Stimulated activated CD4-positive, alpha-beta T cell treated with anti-CD3 and anti-CD28 coated beads, TNF-alpha, amount 100 ng/mL, for 4 hours (primary cell): ENCODE results near the gene LIPM.
"Not testable (repeated sequence)": the region's sequence is repeated elsewhere in the genome, so short reads cannot be mapped to it uniquely, and the experiment has no call there.

Experiments used
- DNase-seq, 3 experiments: peaks; one replicate each; pipeline ENCODE4 v3.0.0-alpha.2; 2020; ENCODE audit warnings: low read depth in 3 of 3

LIPM gene

DNA sequence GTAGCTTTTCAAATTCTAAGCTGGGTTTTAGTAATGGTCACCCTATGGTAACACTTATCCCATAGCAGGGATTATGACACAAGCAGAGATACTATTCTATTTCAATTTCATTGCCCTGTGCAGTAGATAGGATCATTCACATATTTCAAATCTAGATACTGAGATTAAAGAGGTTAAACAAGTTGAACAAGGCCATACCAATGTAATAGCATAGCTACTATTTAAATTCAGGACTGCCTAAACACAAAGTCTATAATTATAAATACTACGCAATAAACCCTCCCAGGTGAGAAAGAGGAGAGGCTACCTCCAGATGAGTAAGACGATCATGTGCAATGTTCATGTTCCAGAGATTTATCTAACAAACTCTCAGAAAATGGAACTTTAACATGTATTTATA, 1.1 kb downstream of the LIPM start:
- DNase-seq = no peak

DNA sequence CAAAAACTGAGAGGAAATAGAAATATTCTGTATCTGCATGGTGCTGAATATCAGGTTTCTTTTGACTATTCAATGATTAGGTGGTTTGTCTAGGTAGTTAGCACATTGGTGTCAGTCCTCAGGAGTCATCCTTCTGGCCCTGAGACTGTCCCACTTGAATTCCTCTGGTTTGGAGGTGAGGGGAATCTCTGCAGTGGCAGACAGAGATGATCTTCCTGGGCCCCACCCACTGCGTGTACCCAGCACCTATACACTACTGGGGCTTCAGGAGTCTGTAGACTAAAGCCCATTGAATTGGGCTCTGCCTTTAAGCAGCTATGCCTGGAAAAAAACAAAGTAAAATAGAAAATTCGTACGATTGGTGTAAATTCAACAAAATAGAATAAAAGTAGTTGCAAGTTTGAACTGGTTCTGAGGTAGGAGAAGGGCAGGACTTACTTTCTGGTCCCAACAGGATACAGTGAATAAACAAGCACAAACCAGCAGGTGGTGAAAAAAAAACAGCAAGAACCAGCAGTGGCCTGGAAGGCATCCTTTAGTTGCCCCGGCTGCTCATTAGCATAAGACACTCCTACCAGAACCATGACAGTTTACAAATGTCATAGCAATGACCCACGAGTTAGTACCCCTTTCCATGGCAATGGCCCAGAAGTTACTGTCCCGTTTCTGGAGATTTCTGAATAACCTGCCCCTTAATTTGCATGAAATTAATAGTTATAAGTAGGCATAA, 1.7 kb downstream of the LIPM start:
- no peak for DNase-seq

DNA sequence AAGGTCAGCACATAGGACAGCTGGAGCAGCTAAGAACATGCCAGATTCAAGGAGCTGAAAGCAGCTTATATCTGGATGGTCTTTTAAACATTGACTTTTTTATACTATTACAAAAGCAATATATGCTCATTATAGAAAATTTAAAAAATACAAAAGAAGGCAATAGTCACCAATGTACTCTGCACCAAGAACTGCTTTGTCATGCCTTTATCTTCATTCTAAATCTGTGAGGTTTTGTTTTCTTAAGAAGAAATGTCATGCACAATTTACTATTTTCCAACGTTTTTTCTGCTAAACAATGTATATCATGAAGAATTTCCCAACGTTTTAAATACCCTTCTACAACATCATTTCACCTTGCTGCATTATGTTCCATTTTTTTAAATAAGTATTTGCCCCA, 2.8 kb downstream of the LIPM start:
- DNase-seq = no peak

DNA sequence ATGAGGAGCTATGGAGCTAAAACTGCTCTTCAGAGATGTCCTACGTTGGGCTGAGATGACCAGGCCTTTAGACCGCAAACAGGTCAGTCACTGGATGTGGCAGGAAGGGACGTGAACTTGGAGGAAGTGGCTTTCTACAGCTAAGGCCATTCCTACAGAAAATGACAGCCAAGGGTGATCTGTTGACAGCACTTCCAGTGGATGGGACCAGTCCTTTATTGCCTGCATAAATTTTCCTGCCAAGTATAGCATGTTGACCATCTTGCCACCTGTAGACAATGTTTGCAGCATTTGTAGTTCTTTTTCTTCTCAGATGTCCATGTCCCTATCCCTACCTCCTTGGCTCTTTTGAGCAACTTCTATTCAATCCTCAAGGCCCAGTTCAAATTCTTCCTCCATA, 3.4 kb downstream of the LIPM start:
- DNase-seq = no peak

DNA sequence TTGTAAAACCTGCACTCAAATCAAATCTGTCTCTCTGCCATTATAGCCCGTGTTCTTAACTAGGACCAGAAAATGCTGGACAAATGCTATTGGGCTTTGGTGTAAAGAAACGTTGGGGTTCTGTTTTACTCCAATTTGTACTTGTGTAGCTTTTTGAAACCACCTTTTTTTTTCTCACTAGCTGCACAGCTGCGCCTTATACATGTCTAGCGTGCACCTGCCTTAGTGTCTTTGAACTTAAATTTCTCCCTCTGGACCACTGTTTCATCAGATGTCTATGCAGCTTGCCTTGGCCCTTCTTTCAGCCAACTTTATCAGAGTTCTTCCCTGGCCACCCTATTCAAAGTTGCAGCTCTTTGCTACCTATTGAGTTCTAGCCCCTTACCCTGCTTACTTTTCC, 7.1 kb downstream of the LIPM start:
- no peak for DNase-seq

DNA sequence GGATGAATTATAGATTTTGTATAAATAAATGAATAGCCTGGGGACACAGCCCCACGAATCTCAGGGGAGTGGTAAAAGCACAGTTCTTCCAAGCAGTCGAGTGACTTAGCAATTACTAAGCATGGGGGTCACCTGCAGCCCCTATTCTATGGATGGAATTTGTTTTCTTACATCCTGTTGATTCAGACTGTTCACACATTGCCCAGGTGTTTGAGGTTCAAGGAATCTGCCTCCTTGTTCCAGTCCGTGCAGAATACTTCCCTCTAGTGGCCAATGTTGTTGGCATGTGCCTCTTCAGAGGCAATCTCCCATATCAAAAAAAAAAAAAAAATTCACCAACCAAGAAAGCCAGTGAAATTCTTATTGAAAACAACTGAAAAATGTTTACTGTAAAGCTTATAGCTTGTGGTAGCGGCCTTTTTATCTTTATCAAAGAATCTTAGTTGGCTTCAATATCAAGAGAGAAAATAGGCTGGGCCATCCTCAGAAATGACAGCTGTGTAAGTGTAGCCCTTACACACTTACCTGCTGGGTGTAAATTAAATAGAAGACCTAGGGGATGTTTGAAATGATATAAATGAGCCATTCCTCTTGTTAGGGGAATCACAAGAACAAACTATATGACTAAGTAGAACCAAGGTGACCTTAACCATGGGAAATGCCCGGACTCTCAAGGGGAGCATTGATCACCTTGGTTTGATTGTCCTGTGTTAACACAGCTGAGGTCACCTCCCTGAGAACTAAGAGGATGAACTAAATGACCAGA, 7.8 kb downstream of the LIPM start:
- DNase-seq = no peak

DNA sequence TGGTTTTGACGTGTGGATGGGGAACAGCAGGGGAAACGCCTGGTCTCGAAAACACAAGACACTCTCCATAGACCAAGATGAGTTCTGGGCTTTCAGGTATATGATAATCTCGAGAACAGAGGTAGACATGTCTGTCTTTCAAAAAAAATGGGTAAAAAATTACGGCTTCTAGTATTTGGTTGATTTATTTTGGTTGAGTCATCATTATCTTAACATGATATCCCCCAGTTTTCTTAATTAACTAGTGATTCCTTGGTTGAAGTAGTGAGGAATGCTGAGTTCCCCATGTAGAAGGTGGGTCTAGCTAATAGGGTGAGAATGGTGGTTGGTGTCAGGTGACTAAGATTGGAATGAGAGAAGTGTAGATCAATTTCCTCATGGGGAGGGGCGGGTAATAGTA, 10.7 kb downstream of the LIPM start:
- no peak for DNase-seq

DNA sequence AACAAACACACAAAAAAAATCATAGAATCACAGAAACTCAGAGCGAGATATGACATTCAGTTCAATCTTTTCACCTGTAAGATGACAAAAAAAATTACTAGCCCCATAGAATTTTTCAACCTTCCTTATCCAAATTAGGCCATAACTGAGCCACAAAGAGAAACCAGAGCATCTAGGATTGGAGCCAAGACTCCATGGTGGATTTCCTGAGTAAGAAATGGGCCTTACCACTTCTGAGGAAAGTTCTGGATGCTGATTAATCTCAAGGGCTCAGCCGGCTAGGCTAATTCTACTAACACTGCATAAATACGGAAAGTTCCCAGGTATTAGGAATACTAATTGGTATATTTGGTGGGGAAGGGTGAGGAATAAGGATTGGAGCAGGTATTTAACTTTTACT, 16.8 kb downstream of the LIPM start:
- no peak for DNase-seq

DNA sequence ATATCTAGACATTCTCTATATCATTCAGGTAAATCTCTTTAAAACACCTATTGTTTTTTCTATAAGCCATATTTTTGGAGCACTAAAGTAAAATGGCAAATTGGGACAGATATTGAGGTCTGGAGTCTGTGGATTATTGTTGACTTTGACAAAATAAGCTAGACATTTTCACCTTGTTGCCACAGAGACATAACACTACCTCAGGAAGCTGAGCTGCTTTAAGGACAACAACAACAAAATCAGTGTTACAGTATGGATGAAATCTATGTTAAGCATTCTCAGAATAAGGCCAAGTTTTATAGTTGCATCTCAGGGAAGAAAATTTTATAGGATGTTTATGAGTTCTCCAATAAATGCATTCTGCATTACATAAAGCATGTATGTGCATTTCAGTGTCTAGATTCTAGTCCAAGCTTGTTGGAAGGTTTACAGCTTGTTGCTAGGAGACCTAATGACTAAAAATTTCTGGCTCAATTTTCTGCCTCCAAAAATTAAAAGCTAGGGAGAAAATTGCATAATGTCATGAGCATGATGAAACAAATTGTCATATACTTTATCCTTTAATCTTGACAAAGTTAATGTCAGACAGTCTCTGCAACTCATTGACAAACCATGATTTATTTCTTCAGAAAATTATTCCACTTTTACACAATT, 18.3 kb downstream of the LIPM start:
- DNase-seq = no peak

DNA sequence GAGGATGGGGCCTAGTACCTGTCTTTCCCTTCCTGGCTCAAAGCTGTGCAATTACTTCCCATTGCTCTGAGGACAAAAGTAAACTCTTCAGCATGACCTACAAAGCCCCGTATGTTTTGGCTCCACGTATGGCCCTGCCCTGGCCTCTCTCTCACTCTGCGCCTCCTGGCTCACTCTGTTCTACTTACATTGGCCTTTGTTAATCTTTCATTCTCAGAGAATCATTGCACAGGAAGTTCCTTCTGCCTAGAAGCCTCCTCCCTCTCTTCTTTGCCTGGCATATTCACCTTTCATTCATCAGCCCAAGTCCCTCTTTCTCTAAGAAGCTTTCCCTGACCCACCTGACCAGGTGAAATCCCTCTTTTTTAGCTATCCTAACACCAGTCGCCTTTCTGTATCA, 23.9 kb downstream of the LIPM start:
- DNase-seq = no peak

DNA sequence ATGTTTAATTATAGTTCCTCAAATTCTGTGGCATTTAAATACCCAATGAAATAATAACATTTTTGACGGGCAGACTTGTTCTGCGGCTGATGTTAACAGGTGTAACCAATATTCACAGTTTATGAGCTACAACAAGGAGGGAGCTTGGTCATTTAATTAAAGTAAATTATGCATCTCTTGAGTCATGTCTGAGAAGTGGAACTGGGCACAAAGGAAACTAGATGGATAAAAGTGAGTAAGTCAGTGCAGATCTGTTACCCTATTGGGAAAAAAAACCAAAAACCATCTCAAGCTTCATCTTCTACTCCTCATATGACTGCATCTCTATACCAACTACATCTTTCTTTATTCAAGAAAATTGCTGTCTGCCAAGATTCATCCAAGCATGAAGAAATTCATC, 25.1 kb downstream of the LIPM start:
- no peak for DNase-seq

DNA sequence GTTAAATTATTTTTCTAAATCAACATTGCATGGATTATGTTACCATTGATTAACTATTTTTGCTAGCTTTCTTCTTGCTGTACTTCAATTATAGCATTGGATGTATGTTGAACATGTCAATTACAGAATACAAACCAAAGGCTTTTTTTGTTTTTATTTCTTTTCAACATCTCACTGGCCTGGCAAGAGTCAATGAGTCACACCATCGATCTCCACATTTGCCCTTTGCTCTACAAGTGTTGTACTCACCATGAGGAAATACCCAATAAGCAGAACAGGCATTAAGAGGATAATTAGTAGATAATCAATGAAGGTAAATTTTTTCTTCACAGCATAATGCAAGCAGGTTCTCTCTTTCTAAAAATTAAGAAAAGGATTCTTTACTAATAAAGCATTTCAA, 25.8 kb downstream of the LIPM start:
- DNase-seq = no peak

DNA sequence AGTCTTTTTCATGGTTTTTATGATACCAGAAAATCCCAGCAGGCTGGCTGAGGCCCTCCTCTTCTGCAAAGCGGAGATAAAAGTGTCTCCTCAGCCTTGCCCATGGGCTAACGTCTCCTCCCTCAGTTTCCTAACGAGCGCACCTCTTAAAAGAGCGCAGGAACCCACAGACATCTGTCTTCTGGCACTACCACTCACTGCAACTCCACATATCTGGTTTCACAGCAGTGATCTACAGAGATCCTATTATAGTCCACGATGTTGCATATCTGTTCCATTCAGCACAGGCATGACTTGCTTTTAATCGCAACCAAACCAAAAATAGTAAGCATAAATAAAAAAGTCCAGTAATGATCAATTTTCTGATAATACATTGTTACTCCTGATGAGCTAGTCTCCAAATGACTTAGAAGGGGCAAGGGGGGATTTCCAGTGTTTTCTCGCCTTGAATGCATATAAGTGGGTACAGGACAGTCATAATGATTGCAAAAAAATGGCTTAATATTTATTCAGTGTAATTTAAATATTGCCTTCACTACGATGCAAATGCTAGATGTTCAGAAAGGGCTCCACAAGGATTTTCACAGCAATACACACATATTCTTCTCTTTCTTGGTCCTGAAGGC, 28.2 kb downstream of the LIPM start:
- no peak for DNase-seq

DNA sequence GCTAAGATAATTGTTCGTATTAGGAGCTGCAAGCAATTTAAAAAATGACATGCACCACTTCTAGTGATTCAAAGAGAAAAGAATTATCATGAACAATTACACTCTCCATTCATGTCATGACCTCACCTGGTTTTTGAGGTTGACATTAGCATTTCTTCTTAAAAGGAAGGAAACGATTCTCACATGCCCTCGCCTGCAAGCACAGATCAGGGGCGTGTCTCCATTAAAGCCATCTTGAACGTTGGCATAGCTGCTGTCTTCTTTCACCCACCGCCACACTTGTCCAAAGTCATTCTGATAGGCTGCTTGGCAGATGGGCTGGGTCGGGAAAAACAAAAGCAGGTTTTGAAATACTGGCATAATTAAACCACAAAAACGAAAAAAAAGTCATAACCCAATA, 29.2 kb downstream of the LIPM start:
- DNase-seq = peak in 1 of 3 experiments; percentile 2

DNA sequence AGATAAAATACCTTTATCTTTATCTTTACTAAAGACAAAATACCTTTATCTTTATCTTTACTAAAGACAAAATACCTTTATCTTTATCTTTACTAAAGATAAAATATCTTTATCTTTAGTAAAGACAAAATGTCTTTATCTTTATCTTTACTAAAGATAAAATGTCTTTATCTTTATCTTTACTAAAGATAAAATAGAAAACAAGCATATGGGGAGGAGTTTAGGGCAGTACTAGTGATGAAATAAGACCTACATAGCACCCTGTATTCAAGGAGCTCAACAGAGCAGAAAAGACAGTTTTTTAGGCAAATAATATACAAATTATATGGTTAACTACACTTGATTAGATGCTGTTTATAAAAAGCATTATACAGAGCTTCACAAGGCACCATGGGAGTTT, 29.8 kb downstream of the LIPM start:
- no peak for DNase-seq

DNA sequence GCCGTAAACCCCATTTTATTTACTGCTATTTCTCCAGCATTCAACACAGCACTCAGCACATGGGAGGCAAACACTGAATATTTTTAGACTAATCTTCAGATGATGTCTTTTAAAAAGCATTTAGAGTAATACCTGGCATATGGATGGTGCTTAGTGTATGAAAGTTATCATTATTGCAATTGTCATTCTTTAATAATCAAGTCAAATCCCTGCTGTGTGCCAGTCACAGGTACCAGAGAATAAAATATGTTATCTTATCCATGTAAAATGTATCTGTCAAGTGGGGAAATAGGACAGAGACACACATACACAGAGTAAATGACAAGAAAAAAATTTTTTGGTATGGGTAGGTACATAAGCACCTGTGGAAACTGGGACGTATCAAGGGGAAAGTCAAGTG, 30.6 kb downstream of the LIPM start:
- no peak for DNase-seq

DNA sequence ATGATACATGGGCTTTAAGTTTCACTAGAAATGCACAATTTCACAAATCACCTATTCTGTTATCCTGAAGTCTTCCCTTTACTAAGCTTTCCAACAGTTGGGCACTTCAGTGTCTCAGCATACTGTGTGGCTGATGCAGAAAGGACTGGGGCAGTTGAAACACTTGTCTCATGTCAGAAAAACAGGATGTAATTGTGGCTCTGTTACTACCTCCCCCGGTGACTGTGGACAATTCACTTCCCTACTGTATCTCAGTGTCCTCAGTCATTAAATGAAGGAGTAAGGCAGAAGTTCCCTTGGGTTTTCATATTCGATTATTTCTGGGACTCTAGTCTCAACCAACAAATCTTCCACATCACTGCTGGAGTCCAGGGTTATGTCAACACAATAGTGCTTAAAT, 31.2 kb downstream of the LIPM start:
- DNase-seq = no peak

DNA sequence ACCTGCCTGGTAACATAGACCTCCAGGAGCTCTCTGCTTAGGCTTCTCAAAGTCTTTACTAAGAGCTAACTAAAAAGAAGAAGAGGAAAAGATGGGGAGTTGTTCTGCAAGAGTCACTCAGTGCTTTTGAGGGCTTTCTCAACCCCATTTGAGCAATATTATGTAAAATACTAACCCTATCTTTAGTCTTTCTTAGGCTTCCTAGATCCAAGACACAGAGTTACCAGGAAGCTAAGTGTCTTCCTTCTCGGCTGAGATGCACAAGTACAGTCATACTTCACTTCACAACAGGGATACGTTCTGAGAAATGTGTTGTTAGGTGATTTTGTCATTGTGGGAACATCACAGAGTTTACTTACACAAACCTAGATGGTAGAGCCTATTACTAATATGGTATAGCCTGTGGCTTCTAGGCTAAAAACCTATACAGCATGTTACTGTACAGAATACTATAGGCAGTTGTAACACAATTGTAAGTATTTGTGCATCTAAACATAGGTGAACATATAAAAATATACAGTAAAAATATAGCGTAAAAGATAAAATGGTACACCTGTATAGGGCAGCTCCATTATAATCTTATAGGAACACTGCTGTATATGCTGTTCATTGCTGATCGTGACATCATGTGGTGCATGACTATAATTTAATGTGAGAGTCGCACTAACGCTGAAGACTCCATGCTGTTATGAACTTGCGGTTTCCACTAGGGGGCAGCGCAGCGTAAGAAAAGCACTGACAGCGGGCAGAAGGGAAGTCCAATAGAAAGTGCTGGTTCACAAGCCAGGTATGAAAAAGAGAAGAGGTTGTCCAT, 32.8 kb downstream of the LIPM start:
- DNase-seq = peak; percentile 64 to 80 (median 78)

DNA sequence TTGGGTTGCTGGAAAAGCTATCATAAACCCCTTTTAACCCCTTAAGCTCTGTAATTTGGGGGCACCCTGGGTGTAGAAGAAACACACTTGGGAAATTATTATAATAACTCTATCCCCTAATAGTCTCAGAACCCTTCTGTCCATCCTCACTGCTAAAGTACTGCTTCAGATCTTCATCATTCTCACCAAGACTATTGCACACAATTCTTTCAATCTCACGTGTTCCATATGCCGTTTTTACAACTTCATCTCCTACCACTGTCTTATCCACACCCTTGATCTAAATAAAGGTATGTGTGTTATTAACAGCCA, 33.3 kb downstream of the LIPM start:
- no peak for DNase-seq

DNA sequence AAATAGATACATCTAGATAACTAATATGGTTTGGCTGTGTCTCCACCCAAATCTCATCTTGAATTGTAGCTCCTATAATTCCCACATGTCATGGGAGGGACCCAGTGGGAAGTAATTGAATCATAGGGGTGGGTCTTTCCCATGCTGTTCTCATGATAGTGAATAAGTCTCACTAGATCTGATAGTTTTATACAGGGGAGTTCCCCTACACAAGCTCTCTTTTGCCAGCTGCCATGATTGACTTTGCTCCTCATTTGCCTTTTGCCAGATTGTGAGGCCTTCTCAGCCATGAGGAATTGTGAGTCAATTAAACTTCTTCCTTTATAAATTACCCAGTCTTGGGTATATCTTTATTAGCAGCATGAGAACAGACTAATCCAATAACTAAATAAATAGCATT, 35.1 kb downstream of the LIPM start:
- not testable (repeated sequence) for DNase-seq

DNA sequence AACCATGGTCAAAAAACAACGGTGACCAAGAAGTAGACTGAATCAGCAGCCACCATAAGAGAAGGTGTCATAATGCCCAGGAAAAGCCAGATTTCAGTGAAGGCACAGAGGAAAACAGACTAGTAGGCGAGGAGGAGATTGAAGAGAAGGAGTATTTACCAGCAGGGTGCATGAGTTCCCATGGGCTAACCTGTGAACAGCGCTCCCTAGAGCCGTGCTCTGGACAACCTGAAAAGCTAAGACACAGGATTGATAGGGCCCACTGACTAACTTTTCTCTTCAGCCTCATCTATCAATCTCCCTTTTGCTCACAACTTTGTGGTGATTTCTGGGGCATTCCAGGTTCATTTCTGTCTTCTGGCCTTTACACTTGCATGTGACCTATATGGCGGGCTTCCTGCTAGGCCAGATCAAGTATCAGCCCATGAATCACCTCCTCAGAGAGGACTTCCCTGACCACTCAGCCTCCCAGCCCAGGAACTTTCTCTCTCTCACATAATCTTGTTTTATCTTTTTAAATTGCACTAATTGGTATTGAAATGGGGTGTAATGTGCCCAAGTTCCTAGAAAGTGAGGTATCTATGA, 36.3 kb downstream of the LIPM start:
- no peak for DNase-seq

DNA sequence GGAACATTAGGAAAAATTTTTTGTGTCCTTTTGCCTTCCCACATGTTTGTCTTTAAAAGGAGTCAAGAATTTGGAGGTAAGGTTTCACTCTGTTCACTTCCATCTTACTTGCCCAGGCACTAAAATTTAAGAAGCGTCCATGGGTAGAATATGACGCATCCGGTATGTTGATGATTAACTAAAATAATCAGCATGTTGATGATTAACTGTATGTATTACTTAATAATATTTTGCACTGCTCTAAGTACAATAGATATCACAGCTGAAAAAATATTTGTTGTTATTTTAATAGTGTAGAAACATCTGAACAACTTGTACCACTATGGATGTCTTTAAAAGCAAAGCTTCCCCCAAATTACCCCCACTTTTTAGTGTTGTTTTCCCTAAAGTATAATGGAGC, 37.6 kb downstream of the LIPM start:
- DNase-seq = no peak
